CD4-positive, alpha-beta T cell (primary cell): ENCODE data around the gene ZDHHC8. TPM values are rescaled to one million over a fixed set of nuclear protein-coding genes. Genes with fewer than 3 reads are reported as not detected.

Source experiments
- ATAC-seq: fragments of 200-7000 bp; cut with Tn5 transposase; one replicate; pipeline ENCODE4 v1.10.0; 2022; ENCODE audit warnings: mild to moderate bottlenecking; ENCODE audit not compliant: poor library complexity
- CTCF ChIA-PET: fragments of 350-600 bp; sonication (Branson Sonifier 250); formaldehyde crosslinking; loops from one replicate; lab custom pipeline; 2021; ENCODE audit warnings: antibody characterized with exemption, inconsistent platforms; lab: Charles Lee
- POLR2A ChIA-PET: fragments of 350-600 bp; sonication (Branson Sonifier 250); formaldehyde crosslinking; loops from one replicate; lab custom pipeline; 2021; ENCODE audit warnings: antibody characterized with exemption, inconsistent platforms; lab: Charles Lee
- DNase-seq, 14 experiments: peaks; one replicate each; pipeline ENCODE4 v3.0.0-alpha.2; 2013 to 2020; ENCODE audit warnings: mixed read lengths in 2 of 14
- H3K27ac ChIP-seq, 2 donors: one replicate each; pipeline versions ENCODE4 v1.5.1 to v1.7.0; 2013; ENCODE audit warnings: low read length in 2 of 2, low read depth in 1 of 2, mild to moderate bottlenecking in 1 of 2
- H3K27me3 ChIP-seq, 2 experiments: 1 replicate in 1 of 2; 2 replicates in 1 of 2; pipeline versions ENCODE4 v1.6.1 to v1.7.0; 2013; ENCODE audit warnings: low read length in 2 of 2, control low read depth in 1 of 2, mild to moderate bottlenecking in 1 of 2, moderate library complexity in 1 of 2; ENCODE audit not compliant: insufficient read depth in 2 of 2, control insufficient read depth in 1 of 2
- H3K36me3 ChIP-seq: one replicate; pipeline ENCODE4 v1.6.1; 2013; ENCODE audit warnings: low read length, control low read depth; ENCODE audit not compliant: insufficient read depth
- H3K4me1 ChIP-seq: one replicate; pipeline ENCODE4 v1.6.1; 2013; ENCODE audit warnings: low read length, control low read depth; ENCODE audit not compliant: insufficient read depth
- H3K4me3 ChIP-seq: one replicate; pipeline ENCODE4 v1.5.1; 2013; ENCODE audit warnings: mild to moderate bottlenecking, low read length, moderate library complexity
- H3K9me3 ChIP-seq, 2 experiments: 1 replicate in 1 of 2; 2 replicates in 1 of 2; pipeline versions ENCODE4 v1.6.1 to v1.7.0; 2013; ENCODE audit warnings: low read length in 2 of 2, mild to moderate bottlenecking in 2 of 2, control low read depth in 1 of 2, moderate library complexity in 1 of 2; ENCODE audit not compliant: control insufficient read depth in 1 of 2, insufficient read depth in 1 of 2
- H3K27ac Mint-ChIP-seq: one replicate; pipeline ENCODE4 v1.8.0; 2020; ENCODE audit warnings: mixed read lengths
- H3K27me3 Mint-ChIP-seq: one replicate; pipeline ENCODE4 v1.8.0; 2021; ENCODE audit warnings: mixed read lengths
- H3K36me3 Mint-ChIP-seq: one replicate; pipeline ENCODE4 v1.8.0; 2021; ENCODE audit warnings: low read depth, mixed read lengths
- H3K4me1 Mint-ChIP-seq: one replicate; pipeline ENCODE4 v1.8.0; 2021; ENCODE audit warnings: low read depth, mixed read lengths
- H3K4me3 Mint-ChIP-seq: one replicate; pipeline ENCODE4 v1.8.0; 2020; ENCODE audit warnings: mild to moderate bottlenecking, mixed read lengths
- H3K9me3 Mint-ChIP-seq: one replicate; pipeline ENCODE4 v1.8.0; 2020; ENCODE audit warnings: mixed read lengths
- CTCF ChIP-seq: fragments of 200-600 bp; IDR thresholded peaks from one replicate; pipeline ENCODE4 v1.8.0; 2022; ENCODE audit warnings: antibody characterized with exemption, mild to moderate bottlenecking
- intact Hi-C, 2 experiments: fragments of 100-400 bp; cut with DNase I in 1 of 2; cut with micrococcal nuclease in 1 of 2; formaldehyde crosslinking; loops; one replicate each; pipeline versions ENCODE4 v1.15.1 to v1.9.0; 2023 to 2025; cut with DNase I, micrococcal nuclease
- total RNA-seq, 174 experiments: library from RNA in 2 of 174; stranded (reverse) in 2 of 174; gene quantifications; one replicate each; pipeline ENCODE4 v1.2.3 and lab custom pipeline; 2021 to 2026

ZDHHC8 gene
- total RNA-seq, 2 experiments from 2014 or later = 44.9 to 49.3 TPM

DNA sequence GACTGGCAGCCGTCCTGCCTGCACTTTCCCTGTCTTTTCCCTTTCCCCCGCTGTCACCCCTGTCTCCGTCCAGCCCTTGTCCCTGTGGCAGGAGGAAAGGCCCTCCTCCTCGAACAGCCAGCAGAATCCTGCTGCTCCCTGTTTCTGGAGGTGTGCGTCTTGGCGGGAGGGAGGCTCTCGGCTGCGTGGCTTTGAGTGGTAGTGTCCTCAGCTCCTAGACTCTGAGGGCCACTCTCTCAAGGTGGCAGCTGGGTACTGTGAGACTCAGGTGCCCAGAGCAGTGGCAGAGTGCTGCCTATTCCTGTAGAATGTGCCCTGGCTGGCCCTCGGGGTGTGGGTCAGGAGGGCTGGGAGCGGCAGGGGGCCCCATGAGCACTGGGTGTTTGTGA lies 24.8 kb upstream of the ZDHHC8 start:
- POLR2A ChIA-PET = no interaction called here
- ATAC-seq (no peak), DNase-seq (no peak)
- peaks cover 9% of the 10 kb centered on the region for H3K4me1 ChIP-seq
- H3K27me3 ChIP-seq = no peaks in the 10 kb centered on the region
- Mint-ChIP-seq H3K4me1 (peaks cover 17% of the 10 kb centered on the region), H3K27me3 (no peaks in the 10 kb centered on the region), H3K4me3 (no peak overlapping the region), H3K36me3 (peaks cover 59% of the 10 kb centered on the region), H3K27ac (no peak overlapping the region), H3K9me3 (no peaks in the 10 kb centered on the region)
- H3K36me3 ChIP-seq = peaks cover 69% of the 10 kb centered on the region
- H3K27ac ChIP-seq = no peak overlapping the region
- no peak for TF ChIP-seq CTCF
- no peaks in the 10 kb centered on the region for H3K9me3 ChIP-seq
- no peak overlapping the region for H3K4me3 ChIP-seq
- intact Hi-C loops = loop anchor here in 1 of 2 experiments (10.0 kb wide), 1 partner anchor 812 kb away; the partner anchor contains the start of gene CLTCL1
- CTCF ChIA-PET = no interaction called here

GRCh38 chr22:20107471-20107901 lies 24.1 kb upstream of the ZDHHC8 start:
- ATAC-seq (no peak), DNase-seq (no peak)
- Histone ChIP-seq H3K9me3 (no peaks in the 10 kb centered on the region), H3K27ac (no peak overlapping the region), H3K4me1 (peaks cover 15% of the 10 kb centered on the region), H3K27me3 (no peaks in the 10 kb centered on the region), H3K4me3 (no peak overlapping the region), H3K36me3 (peaks cover 75% of the 10 kb centered on the region)
- Mint-ChIP-seq H3K4me3 (no peak overlapping the region), H3K27ac (peak overlapping the region; percentile 51), H3K9me3 (no peaks in the 10 kb centered on the region), H3K4me1 (peaks cover 15% of the 10 kb centered on the region), H3K36me3 (peaks cover 63% of the 10 kb centered on the region), H3K27me3 (no peaks in the 10 kb centered on the region)
- POLR2A ChIA-PET = no interaction called here
- intact Hi-C loops = loop anchor here in 1 of 2 experiments (10.0 kb wide), 1 partner anchor 813 kb away; the partner anchor contains the start of gene CLTCL1
- CTCF ChIA-PET = no interaction called here
- no peak for TF ChIP-seq CTCF

DNA sequence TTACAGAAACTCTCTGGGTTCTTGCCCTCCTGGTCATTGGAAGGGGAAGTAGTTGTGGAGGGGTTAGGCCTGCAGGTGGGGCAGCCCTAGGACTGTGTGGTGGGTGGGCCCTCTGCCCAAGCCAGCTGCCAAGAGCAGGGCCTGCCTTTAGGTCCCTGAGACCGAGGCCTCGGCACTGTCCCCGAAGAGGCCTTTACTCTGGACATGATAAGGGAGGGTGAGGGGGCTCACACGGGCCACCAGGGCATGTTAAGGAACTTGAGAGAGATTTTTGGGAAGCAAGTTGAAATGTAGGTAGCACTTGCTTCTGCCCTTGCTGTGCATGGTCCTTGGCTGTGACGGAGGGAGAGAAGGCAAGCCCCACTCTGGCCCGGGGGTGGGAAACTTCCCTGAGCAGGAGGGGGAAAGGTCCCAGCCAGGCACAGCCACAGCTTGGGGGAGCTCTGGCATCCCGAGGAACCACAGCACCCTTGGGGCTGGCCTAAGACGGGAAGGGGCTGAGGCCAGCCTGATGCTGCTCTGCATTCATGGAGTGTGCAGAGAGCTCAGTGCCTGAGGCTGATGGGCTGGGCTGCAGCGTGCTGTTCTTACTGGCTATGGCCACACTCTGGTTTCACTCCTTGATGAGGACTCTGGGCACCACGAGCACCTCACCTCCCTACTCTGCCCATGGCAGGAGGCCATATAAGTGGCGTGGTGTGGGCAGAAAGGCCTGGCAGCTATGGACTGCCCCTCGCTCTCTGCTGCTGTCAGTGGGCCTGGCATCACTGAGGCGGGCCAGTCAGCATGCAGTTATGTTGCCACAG lies 23.4 kb upstream of the ZDHHC8 start:
- H3K4me1 Mint-ChIP-seq = peaks cover 11% of the 10 kb centered on the region
- H3K27me3 Mint-ChIP-seq = no peaks in the 10 kb centered on the region
- H3K9me3 Mint-ChIP-seq = no peaks in the 10 kb centered on the region
- H3K4me1 ChIP-seq = peaks cover 15% of the 10 kb centered on the region
- DNase-seq (no peak), ATAC-seq (no peak)
- ChIA-PET CTCF (no interaction called here), POLR2A (no interaction called here)
- intact Hi-C loops = loop anchor here in 1 of 2 experiments (10.0 kb wide), 1 partner anchor 813 kb away; the partner anchor contains the start of gene CLTCL1
- no peak overlapping the region for H3K4me3 ChIP-seq
- H3K36me3 ChIP-seq = peaks cover 82% of the 10 kb centered on the region
- no peaks in the 10 kb centered on the region for H3K27me3 ChIP-seq
- H3K27ac Mint-ChIP-seq = peak overlapping the region; percentile 51
- peaks cover 63% of the 10 kb centered on the region for H3K36me3 Mint-ChIP-seq
- no peak overlapping the region for H3K27ac ChIP-seq
- TF ChIP-seq CTCF = no peak
- no peaks in the 10 kb centered on the region for H3K9me3 ChIP-seq
- H3K4me3 Mint-ChIP-seq = no peak overlapping the region
